Activated CD4-positive, CD25-positive, alpha-beta regulatory T cell treated with anti-CD3 and anti-CD28 coated beads, Interleukin-2, amount 50 U/mL, for 16 hours (primary cell): ENCODE measurements around the gene ACTN1.

ENCODE experiments used
- DNase-seq: peaks from one replicate; pipeline ENCODE4 v3.0.0-alpha.2; 2020; ENCODE audit warnings: low read depth, low spot score

Gene ACTN1

GRCh38 chr14:68891851-68892660, 87.0 kb downstream of the ACTN1 start:
- DNase-seq: no peak

DNA sequence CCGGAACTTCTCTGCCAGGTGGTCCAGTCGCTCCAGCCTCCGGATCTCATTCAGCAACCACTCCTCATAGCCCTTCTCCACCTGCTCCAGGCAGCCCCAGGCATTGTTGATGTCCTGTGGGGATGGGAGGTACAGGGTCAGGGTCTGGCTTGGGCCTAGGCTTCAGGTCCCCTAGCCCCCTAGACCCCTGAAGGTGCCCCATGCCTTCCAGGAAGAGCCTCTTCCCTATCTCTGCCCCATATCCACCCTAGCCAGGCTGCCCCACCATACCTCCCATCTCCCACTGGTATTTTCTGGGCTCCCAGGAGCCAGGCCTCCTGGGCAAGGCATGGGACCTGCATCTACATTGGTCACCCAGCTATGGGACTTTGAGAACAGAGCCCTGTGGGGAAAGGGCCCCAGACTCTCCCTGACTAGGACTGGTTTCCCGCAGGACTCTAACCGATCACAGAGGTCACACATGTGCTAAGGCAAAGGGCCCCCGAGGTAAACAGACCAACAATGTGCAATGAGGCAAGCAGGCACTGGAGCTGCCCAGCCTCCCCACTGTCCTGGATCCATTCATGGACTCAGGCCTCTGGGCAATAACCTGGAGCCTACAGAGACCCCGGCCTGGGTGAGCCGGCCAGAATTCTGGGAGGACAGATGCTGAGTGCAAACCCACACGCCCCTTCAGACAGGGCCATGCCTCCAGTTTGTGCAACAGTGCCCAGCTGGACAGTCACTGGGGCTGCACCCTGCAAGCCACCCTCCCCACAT, 88.8 kb downstream of the ACTN1 start:
- DNase-seq: no peak

DNA sequence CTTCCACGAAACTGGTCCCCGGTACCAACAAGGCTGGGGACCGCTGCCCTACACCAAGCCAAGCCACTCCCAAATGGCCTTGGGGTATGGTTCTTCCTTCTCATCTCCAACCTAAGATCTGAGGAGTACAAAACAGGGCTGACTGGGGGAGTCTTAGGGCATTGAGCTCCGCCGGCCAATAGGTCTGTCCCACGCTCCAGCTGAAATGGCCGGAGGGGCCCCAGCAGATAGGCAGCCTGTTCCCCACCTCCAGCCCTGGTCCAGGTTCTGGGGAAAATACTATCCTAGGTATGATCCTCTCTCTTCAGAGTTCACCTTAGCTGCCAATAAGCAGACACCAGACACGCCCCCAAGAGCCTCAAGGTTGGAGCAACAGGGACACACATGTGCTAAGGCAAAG, 90.2 kb downstream of the ACTN1 start:
- DNase-seq: no peak

DNA sequence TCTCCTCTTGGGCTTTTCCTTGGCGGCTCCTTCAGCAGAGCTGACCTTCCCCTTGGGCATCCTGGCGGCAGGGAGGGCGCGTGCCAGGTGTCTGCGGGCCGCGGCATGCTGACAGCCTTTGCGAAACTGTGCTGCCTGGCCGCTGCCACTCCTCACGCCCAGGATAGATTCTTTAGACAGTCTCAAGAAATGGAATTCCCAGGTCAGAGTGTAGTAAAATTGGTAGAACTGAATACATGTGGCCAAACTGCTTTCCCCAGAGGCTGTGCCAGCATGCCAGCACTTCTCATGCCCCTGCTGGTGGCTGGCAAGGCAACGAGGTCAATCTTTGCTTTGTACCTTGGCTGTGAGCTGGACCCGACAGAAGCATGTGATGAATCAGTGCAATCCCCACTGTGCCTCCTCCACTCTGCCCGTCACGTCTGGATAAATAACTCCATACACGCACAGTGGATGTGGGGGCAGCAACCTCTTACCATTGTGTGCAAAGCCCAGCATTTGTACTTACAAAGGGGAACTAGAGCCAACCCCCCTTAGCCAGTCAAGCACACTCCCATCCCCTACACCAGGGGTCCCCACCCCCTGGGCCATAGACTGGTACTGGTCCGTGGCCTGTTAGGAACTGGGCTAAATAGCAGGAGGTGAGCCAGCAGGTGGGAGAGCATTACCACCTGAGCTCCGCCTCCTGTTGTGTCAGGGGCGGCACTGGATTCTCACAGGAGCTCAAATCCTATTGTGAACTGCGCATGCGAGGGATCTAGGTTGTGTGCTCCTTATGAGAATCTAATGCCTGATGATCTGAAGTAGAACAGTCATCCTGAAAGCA, 90.9 kb downstream of the ACTN1 start:
- DNase-seq: no peak

- no peak for DNase-seq
These were observed 93.0 kb downstream of the ACTN1 start for GRCh38 chr14:68886109-68886434.

DNA sequence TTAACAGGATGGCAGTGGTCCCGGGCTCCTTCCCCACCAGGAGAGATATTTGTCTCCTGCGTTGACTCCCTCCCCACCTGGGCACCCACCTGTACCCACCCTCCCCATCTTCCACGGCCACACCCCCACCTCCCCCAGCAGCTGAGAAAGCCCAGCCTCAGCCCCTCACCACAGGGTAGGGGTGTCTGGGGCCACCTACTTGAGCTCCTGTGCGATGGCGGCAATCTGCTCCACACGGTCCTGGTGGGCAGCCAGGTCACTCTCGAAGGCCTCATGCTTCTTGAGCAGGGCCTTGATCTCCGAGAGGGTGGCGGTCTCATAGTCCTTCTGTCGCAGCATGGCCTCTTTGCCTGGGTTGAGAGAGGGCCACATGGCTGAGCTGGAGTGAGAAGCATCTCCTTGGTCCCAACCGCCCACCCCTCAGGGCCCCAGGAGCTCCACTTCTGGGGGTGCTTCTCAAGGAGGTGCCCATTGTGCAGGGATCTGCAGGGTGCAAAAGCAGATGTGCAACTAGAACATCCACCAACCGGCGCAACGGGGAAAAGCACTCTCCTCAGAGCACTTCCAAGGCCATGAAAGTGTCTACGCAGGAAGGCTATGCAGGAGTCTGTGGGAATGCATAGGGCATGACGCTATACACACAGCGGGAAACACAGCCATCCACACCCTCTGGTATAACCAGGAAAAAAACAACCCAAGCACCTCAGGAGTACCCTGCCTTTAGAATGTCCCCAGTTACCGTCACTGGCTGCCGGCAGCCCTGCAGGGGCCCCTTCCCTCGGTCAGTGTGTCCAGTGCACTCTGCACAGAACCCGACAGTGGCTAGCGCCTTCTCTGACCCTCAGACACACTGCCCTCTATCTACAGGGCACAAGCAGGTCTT, 93.6 kb downstream of the ACTN1 start:
- no peak for DNase-seq

DNA sequence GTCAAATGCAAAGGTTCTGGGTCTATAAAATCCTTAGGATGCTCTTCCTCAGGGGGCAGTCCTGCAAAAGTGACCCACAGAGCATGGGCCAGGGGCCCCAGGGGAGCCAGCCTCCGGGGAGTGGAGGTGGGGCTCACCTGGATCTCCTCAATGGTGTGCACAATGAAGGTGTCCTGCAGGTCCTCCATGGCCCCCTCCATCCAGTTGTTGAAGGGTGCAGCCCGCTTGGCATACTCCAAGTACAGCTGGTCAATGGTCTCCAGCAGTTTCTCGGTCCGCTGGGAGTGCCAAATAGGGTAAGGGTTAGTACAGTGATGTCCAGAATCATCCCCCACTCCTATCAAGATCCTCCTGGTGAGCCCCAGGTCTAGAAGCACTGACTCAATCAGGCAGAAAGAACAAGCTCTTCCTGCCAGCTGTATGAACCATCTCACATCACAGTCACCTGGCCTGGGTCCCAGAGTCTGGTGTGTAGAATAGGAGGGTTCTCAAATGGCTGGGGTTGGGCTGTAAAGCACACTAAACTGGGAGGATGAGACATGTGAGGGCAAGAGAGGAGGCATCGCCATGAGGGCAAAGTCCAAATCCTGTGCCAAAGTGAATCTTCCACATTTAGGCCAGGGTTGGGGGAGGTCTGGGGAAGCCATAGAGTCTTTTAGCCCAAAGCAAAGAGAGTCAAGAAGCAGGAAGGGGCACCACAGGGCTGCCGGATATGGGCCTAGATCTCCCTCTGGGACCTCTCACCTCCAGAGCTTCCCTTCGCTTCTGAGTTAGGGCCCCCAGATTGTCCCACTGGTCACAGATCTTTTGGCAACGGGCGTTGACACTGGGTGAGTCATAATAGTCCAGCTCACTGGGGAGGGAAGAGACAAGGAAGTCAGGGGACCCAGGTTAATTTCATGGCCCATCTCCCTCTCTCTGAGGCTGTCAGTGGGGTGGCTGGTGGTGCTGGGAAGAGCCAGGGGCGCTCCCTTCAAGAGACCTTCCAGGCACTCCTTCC, 94.8 kb downstream of the ACTN1 start:
- no peak for DNase-seq

- no peak for DNase-seq
These were observed 96.9 kb downstream of the ACTN1 start for GRCh38 chr14:68882235-68882634.

GRCh38 chr14:68881396-68881795, 97.7 kb downstream of the ACTN1 start:
- no peak for DNase-seq

DNA sequence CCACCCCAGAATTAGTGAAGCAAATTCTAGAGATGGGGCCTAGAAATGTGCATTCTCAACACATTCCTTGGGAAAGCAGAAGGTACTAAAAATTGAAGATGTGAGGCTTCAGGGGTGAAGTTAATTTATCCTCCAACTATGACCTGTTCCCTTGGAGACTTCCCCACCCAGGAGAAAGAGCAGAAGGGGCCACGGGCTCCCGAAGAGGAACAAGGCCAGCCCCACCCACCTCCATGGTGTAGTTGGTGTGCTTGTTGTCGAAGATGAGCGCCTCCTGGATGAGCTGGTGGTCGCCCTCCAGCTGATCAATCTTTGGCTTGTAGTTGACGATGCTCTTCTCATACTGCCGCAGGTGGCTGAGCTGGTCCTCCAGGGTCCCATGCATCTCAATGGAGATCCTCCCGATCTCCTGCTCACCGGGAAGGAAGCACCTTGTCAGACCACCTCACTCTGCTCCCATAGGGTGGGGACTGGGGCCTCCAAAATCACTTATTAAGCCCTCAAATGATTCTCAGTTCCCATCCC, 98.5 kb downstream of the ACTN1 start:
- DNase-seq: no peak

- no peak for DNase-seq
These were observed 99.1 kb downstream of the ACTN1 start for GRCh38 chr14:68879841-68880575.

GRCh38 chr14:68879321-68879781, 99.8 kb downstream of the ACTN1 start:
- no peak for DNase-seq

DNA sequence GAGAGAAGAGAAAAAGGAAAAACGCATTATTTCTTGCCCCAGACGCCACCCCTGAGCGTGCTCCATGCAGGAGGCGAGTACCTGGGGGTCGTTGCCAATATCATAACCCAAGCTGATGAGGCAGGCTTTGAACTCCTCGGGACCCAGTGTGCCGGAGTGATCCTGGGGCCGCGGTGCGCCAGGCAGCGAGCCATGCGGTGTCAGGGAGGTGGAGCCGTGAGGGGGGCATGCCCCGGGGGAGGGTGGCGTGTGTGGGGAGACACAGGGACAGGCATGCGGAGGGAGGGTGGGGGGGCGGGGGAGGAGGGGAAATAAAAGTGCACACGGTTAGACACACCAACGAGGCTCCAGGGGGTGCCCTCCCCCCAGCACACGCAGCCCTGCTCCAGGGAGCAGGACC, 100.2 kb downstream of the ACTN1 start:
- no peak for DNase-seq

DNA sequence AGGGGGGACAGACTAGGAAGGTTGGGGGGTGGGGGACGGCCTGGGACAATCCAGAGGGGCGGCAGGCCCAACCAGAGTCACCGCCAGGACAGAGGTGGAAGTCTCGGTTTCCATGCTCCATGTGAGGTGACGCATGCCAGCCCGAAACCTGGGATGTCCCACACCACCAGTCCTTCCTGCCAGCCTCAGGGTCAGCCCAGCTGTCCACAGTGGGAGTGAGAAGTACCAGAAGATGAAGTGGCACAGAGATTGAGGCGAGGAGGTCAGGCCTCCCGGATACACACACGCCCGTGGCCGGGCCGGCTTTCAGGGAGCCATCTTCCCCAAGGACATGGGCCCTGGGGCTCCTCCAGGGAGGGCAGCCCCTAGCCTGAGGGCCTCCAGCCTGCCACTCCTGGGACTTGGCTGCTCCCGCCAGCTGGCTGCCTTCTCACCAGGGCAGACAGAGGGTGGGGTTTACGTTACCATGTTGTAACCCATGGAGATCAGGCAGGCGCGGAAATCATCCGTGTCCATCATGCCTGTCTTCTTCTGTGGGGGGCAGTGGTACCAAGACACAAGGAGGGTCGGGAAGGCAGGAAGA, 101.0 kb downstream of the ACTN1 start:
- DNase-seq: no peak

DNA sequence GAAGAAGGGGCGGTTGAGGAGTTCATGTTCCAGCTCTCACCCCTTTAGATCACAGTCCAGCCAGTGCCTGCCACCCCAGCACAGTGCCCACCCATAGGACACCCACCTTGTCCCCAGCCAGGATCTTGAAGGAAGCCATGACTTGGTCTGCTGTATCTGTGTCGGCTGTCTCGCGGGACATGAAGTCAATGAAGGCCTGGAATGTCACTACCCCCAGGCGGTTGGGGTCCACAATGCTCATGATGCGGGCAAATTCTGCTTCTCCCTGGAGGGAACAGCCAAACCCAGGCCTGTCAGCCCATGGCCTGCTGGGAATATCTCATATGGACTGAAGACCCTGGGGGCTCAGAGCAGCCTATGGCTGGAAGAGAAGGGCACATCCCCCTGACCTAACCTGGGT, 102.1 kb downstream of the ACTN1 start:
- no peak for DNase-seq

DNA sequence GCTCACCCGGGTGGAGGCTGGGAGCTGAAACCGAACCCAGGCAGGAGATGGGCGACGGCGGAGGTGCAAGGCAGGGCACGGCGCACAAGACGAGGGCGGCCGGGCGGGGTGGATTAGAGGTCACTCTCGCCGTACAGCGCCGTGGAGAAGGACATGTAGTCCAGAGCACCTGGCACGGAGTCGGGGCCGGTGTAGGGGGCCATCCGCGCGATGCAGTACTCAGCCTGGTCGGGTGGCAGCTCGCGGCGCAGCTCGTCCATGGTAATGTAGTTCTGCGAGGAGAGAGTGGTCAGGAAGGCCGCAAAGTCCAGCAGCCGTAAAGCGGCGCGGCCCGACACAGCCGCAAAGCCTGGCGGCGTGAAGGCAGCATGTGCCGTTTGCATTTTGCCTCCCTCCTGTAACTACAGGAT, 104.4 kb downstream of the ACTN1 start:
- DNase-seq: no peak

DNA sequence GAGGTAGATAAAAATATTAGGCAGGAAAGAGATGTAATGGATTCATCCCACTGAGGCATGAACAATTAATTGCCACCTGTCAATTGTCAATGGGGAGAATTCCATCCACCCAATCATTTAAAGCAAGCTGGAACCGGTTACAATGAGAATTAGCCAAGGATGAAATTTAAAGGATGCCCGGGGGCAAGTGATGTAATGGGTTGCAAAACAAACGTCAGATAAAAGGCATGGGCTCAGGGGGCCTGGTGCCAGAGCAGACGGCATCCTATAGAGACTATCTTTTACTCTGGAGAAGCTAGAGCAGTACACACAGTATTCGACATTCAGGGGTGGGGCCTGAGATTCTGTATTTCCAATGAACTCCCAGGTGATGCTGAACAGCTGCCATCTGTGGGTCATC, 105.7 kb downstream of the ACTN1 start:
- no peak for DNase-seq

DNA sequence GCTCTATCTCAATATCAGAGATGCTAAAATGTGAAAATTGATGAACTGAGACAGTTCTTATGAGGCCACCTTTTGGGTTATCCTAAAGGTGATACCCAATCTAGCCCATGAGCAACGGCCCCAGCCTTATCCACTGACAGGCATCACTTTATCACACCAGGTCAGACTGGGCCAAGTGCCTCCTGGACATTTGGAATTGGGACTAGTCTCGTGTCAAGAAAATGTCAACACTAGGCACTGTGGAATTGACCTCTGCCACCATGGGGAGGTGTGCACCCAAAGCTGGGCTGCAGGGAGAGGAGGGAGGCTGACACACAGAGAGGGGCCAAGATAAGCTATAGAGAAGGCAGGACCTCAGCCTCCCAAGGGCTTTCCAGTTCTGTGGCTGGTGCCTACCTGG, 107.7 kb downstream of the ACTN1 start:
- no peak for DNase-seq
